HepG2 (cell line): ENCODE data around the gene AFAP1. TPM values are rescaled to one million over a fixed set of nuclear protein-coding genes. Genes with fewer than 3 reads are reported as not detected.

Experiments used
- ATAC-seq: fragments of 200-7000 bp; cut with Tn5 transposase; 3 replicates; pipeline ENCODE4 v1.9.1; 2020; ENCODE audit warnings: mild to moderate bottlenecking, moderate library complexity
- BruUV-seq: library from RNA; stranded (reverse); fragments of 400-500 nt; replicated peaks from 2 replicates; lab custom pipeline; 2021; lab: Mats Ljungman, UMichigan
- CTCF ChIA-PET: fragments of 300-600 bp; formaldehyde crosslinking; extraction: SDS; loops from one replicate; lab custom pipeline; 2021; ENCODE audit warnings: low total read pairs, inconsistent platforms, low intra/inter-chr PET ratio; lab: Yijun Ruan, JAX
- POLR2A ChIA-PET: fragments of 350-600 bp; sonication (Branson Sonifier 250); formaldehyde crosslinking; loops from one replicate; lab custom pipeline; 2020; ENCODE audit warnings: antibody characterized with exemption, inconsistent platforms; lab: Yijun Ruan, JAX
- DNase-seq: peaks from one replicate; pipeline ENCODE4 v3.0.0-alpha.2; 2015; ENCODE audit warnings: low spot score
- FAIRE-seq: peaks from 3 replicates; lab custom pipeline; 2011; peaks lifted over from hg19 to GRCh38; lab: Jason Lieb, UNC
- H2AFZ ChIP-seq: one replicate; pipeline ENCODE4 v1.6.1; 2011; ENCODE audit warnings: low read length, inconsistent platforms
- H3K27ac ChIP-seq: fragments of 300-600 bp; 3 replicates; pipeline ENCODE4 v1.8.0; 2011; ENCODE audit warnings: mixed run types, mild to moderate bottlenecking, mixed read lengths, low read length, inconsistent platforms; ENCODE audit not compliant: insufficient read depth; ENCODE audit errors: extremely low read length
- H3K27me3 ChIP-seq, 2 experiments: fragments of 200-600 bp in 1 of 2; 2 replicates in 1 of 2; 3 replicates in 1 of 2; pipeline versions ENCODE4 v1.6.0 to v1.8.0; 2011; ENCODE audit warnings: low read length in 2 of 2, mild to moderate bottlenecking in 2 of 2, moderate library complexity in 2 of 2, inconsistent platforms in 1 of 2; ENCODE audit not compliant: insufficient read depth in 2 of 2, control insufficient read depth in 1 of 2
- H3K36me3 ChIP-seq, 2 experiments: fragments of 200-600 bp in 1 of 2; replicated peaks in 1 of 2; 2 replicates in 1 of 2; 3 replicates in 1 of 2; pipeline versions ENCODE4 v1.5.1 to v1.8.0; 2011; ENCODE audit warnings: low read length in 2 of 2, inconsistent platforms in 1 of 2; ENCODE audit not compliant: insufficient read depth in 2 of 2, control insufficient read depth in 1 of 2
- H3K4me1 ChIP-seq: 2 replicates; pipeline ENCODE4 v1.5.1; 2012; ENCODE audit warnings: low read length, inconsistent platforms; ENCODE audit not compliant: insufficient read depth
- H3K4me2 ChIP-seq: 2 replicates; pipeline ENCODE4 v1.6.0; 2011; ENCODE audit warnings: low read depth, low read length, inconsistent platforms
- H3K4me3 ChIP-seq, 3 experiments: fragments of 200-600 bp in 1 of 3; sonication (generic), shearing (Covaris generic) in 1 of 3; replicated peaks in 1 of 3; 2 replicates each; pipeline ENCODE4 v1.5.1; 2011 to 2016; ENCODE audit warnings: low read length in 3 of 3, inconsistent platforms in 2 of 3, low read depth in 2 of 3, mild to moderate bottlenecking in 2 of 3, control low read depth in 1 of 3, mixed read lengths in 1 of 3; ENCODE audit not compliant: insufficient read depth in 1 of 3
- H3K79me2 ChIP-seq: one replicate; pipeline ENCODE4 v1.6.1; 2011; ENCODE audit warnings: low read length, inconsistent platforms; ENCODE audit not compliant: insufficient read depth
- H3K9ac ChIP-seq: 2 replicates; pipeline ENCODE4 v1.6.0; 2011; ENCODE audit warnings: mild to moderate bottlenecking, low read depth, low read length, inconsistent platforms; ENCODE audit not compliant: insufficient read depth
- H3K9me3 ChIP-seq: 2 replicates; pipeline ENCODE4 v1.5.1; 2012; ENCODE audit warnings: mild to moderate bottlenecking, low read length
- H4K20me1 ChIP-seq: 2 replicates; pipeline ENCODE4 v1.6.0; 2011; ENCODE audit warnings: inconsistent platforms, mild to moderate bottlenecking, low read length, moderate library complexity; ENCODE audit not compliant: insufficient read depth
- HNF4A ChIP-seq: sonication (generic); formaldehyde crosslinking; IDR thresholded peaks from 2 replicates; pipeline ENCODE4 v1.4.0; 2020; ENCODE audit warnings: missing genetic modification reagents
- NFAT5 ChIP-seq: sonication (generic); formaldehyde crosslinking; IDR thresholded peaks from 2 replicates; pipeline ENCODE4 v1.4.0; 2020; ENCODE audit warnings: missing genetic modification reagents
- ZBTB2 ChIP-seq: sonication (generic); formaldehyde crosslinking; IDR thresholded peaks from 2 replicates; pipeline ENCODE4 v1.8.0; 2022; ENCODE audit warnings: low read depth, missing genetic modification reagents
- WGBS: methylation state at CpG from one replicate; pipeline ENCODE4 v1.1.6; 2017; ENCODE audit warnings: low lambda C conversion rate; 5-methylcytosine and 5-hydroxymethylcytosine counted together
- in situ Hi-C: cut with HindIII; loops from 2 replicates; pipeline ENCODE4 v1.10.0; 2017; ENCODE audit warnings: low pct_unique_long_range_greater_than_20kb; ENCODE audit not compliant: extremely low pct_ligation_motif_present
- intact Hi-C: fragments of 100-400 bp; cut with micrococcal nuclease; formaldehyde crosslinking; loops from one replicate; pipeline ENCODE4 v1.10.0; 2022; ENCODE audit not compliant: unreplicated experiment
- polyA plus RNA-seq, 8 experiments: library from polyadenylated mRNA; depleted of rRNA in 3 of 8; stranded (reverse) in 7 of 8; unstranded in 1 of 8; fragments of >200 nt; fragmentation: Illumina TruSeq in 4 of 8; extraction: Trizol in 4 of 8; gene quantifications; 2 replicates each; pipeline versions ENCODE4 v1.2.1 to v1.2.3, GENCODE V29; 2011 to 2016; ENCODE audit warnings: low read depth in 4 of 8, missing spikeins in 1 of 8, mixed read lengths in 1 of 8; ENCODE audit not compliant: insufficient read depth in 1 of 8
- total RNA-seq, 5 experiments: library from RNA; depleted of rRNA; stranded (reverse); fragments of >200 nt; fragmentation: Illumina TruSeq; extraction: Trizol; gene quantifications; 2 replicates each; pipeline ENCODE4 v1.2.3, GENCODE V29; 2016; ENCODE audit warnings: low read depth in 1 of 5

The AFAP1 gene
- total and polyA plus RNA-seq, 2 of the 13 experiments (the other 11 are each of a cell fraction or from before 2014, with no cell fraction given): 2.5 TPM

GRCh38 chr4:7902101-7902553 is 37.5 kb downstream of the AFAP1 start:
- no peaks in the 10 kb centered on the region for H4K20me1 ChIP-seq
- in situ Hi-C loops: no loop called here
- POLR2A ChIA-PET: no interaction called here

More at GRCh38 chr4:7902101-7902553, 37.5 kb downstream of the AFAP1 start:
- H3K27ac ChIP-seq: no peak overlapping the region
- TF ChIP-seq NFAT5 (CRISPR knock-in tag): no peak
- no peak for TF ChIP-seq ZBTB2 (CRISPR knock-in tag)
- no peak for TF ChIP-seq HNF4A (CRISPR knock-in tag)
- ATAC-seq: no peak
- no peak overlapping the region for H2AFZ ChIP-seq
- H3K4me3 ChIP-seq: no peak overlapping the region
- H3K4me1 ChIP-seq: peaks cover 13% of the 10 kb centered on the region
- no peaks in the 10 kb centered on the region for H3K36me3 ChIP-seq
- FAIRE-seq: no peak
- H3K4me2 ChIP-seq: no peak overlapping the region
- H3K79me2 ChIP-seq: peaks cover 4% of the 10 kb centered on the region
- CTCF ChIA-PET: no interaction called here
- BruUV-seq: no TSS peak
- DNase-seq: no peak
- H3K9ac ChIP-seq: no peak overlapping the region
- intact Hi-C loops: no loop called here
- H3K27me3 ChIP-seq: no peaks in the 10 kb centered on the region
- whole genome bisulfite sequencing: 86% methylated on average over 7 of the region's 7 CpGs
- H3K9me3 ChIP-seq: no peaks in the 10 kb centered on the region
